Vagina (tissue), 2 donors: ENCODE data around the gene ARMH4.

Experiments used
- CTCF ChIP-seq, 3 experiments: fragments of 450-650 bp in 2 of 3; fragments of 200-600 bp in 1 of 3; sonication (generic) in 1 of 3; IDR thresholded peaks; one replicate each; pipeline ENCODE4 v1.5.1; 2017 to 2019; ENCODE audit warnings: antibody characterized with exemption in 3 of 3, mild to moderate bottlenecking in 2 of 3, moderate library complexity in 2 of 3
- POLR2A ChIP-seq, 2 donors: fragments of 450-650 bp; IDR thresholded peaks; one replicate each; pipeline ENCODE4 v1.6.1; 2017; ENCODE audit warnings: antibody characterized with exemption in 2 of 2, mild to moderate bottlenecking in 2 of 2, moderate library complexity in 2 of 2
- POLR2AphosphoS5 ChIP-seq, 2 donors: sonication (generic); formaldehyde crosslinking; IDR thresholded peaks; one replicate each; pipeline ENCODE4 v1.9.0; 2017; ENCODE audit warnings: antibody characterized with exemption in 2 of 2, mild to moderate bottlenecking in 2 of 2, low read depth in 1 of 2; ENCODE audit not compliant: insufficient read depth in 1 of 2

GRCh38 chr14:57962325-57963035, 189.5 kb downstream of the ARMH4 start:
- no peak for TF ChIP-seq POLR2A (IDR thresholded peaks at IDR 0.05)
- no peak for TF ChIP-seq CTCF (IDR thresholded peaks at IDR 0.05)
- no peak for TF ChIP-seq POLR2AphosphoS5 (IDR thresholded peaks at IDR 0.05; ENCODE audit: insufficient read depth in 1 of 2, low read depth in 1 of 2)
